ENCODE measurements around the gene DLG2.

DNA sequence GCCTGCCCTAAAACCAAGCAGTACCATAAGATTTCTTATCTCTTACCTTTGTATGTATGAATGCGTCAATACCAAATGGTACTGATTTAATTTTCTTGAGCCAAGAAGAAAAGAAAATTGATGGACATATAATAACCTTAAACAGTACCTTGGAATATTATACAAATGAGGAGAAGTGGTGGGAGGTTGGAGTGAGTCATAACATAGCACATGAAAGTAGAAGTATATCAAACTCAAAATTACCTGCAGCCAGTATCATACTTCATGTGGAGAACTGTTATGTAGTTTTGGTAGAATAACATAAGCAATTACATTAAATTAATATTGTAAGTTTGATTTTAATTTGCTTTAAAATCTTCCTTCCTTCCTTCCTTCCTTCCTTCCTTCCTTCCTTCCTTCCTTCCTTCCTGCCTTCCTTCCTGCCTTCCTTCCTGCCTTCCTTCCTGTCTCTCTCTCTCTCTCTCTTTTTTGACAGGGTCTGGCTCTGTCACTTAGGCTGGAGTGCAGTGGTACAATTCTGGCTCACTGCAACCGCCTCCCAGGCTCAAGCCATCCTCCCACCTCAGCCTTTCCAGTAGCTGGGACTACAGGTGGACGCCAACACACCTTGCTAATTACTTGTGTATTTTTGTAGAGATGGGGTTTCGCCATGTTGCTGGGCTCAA, 1880.1 kb downstream of the DLG2 start:
- no peak for TF ChIP-seq POLR2A (IDR thresholded peaks at IDR 0.05)
- TF ChIP-seq, protein P1, sequence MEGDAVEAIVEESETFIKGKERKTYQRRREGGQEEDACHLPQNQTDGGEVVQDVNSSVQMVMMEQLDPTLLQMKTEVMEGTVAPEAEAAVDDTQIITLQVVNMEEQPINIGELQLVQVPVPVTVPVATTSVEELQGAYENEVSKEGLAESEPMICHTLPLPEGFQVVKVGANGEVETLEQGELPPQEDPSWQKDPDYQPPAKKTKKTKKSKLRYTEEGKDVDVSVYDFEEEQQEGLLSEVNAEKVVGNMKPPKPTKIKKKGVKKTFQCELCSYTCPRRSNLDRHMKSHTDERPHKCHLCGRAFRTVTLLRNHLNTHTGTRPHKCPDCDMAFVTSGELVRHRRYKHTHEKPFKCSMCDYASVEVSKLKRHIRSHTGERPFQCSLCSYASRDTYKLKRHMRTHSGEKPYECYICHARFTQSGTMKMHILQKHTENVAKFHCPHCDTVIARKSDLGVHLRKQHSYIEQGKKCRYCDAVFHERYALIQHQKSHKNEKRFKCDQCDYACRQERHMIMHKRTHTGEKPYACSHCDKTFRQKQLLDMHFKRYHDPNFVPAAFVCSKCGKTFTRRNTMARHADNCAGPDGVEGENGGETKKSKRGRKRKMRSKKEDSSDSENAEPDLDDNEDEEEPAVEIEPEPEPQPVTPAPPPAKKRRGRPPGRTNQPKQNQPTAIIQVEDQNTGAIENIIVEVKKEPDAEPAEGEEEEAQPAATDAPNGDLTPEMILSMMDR (IDR thresholded peaks at IDR 0.05), result no peak

Measured in sigmoid colon (tissue), 3 donors.